PC-3 (cell line): ENCODE data around the gene CFAP141.
"Not testable (repeated sequence)": the region's sequence is repeated elsewhere in the genome, so short reads cannot be mapped to it uniquely, and the experiment has no call there.

Experiments used
- EZH2phosphoT487 ChIP-seq: fragments of 300-600 bp; sonication (generic); IDR thresholded peaks from 2 replicates; pipeline ENCODE4 v1.6.1; 2018; ENCODE audit warnings: mild to moderate bottlenecking, antibody characterized with exemption, low read length, borderline replicate concordance
- TF ChIP-seq, protein P1 (sequence below): fragments of 300-600 bp; sonication (generic); conservative IDR thresholded peaks from 2 replicates; pipeline ENCODE4 v1.5.1; 2017; ENCODE audit warnings: antibody characterized with exemption, low read depth, mild to moderate bottlenecking, low read length

DNA sequence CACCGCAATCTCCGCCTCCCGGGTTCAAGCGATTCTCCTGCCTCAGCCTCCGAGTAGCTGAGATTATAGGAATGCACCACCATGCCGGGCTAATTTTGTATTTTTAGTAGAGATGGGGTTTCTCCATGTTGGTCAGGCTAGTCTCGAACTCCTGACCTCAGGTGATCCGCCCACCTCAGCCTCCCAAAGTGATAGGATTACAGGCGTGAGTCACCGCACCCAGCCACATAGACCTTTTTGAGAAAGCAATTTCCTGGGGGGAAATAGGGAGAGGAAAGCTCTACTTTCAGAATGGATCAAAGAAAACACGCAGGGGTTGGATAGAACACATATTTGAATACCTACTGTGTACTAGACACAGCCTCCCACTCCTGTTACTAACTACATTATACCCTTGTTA, 355 bp downstream of the CFAP141 start:
- TF ChIP-seq, protein P1, sequence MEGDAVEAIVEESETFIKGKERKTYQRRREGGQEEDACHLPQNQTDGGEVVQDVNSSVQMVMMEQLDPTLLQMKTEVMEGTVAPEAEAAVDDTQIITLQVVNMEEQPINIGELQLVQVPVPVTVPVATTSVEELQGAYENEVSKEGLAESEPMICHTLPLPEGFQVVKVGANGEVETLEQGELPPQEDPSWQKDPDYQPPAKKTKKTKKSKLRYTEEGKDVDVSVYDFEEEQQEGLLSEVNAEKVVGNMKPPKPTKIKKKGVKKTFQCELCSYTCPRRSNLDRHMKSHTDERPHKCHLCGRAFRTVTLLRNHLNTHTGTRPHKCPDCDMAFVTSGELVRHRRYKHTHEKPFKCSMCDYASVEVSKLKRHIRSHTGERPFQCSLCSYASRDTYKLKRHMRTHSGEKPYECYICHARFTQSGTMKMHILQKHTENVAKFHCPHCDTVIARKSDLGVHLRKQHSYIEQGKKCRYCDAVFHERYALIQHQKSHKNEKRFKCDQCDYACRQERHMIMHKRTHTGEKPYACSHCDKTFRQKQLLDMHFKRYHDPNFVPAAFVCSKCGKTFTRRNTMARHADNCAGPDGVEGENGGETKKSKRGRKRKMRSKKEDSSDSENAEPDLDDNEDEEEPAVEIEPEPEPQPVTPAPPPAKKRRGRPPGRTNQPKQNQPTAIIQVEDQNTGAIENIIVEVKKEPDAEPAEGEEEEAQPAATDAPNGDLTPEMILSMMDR = not testable (repeated sequence)
- not testable (repeated sequence) for TF ChIP-seq EZH2phosphoT487
